Measurements from ENCODE around the gene SOX6. TPM values are rescaled to one million over a fixed set of nuclear protein-coding genes. Genes with fewer than 3 reads are reported as not detected.
"Not testable (repeated sequence)": the region's sequence is repeated elsewhere in the genome, so short reads cannot be mapped to it uniquely, and the experiment has no call there.

Gene SOX6
- total RNA-seq, 1 donor from 2014 or later: 1.4 TPM

DNA sequence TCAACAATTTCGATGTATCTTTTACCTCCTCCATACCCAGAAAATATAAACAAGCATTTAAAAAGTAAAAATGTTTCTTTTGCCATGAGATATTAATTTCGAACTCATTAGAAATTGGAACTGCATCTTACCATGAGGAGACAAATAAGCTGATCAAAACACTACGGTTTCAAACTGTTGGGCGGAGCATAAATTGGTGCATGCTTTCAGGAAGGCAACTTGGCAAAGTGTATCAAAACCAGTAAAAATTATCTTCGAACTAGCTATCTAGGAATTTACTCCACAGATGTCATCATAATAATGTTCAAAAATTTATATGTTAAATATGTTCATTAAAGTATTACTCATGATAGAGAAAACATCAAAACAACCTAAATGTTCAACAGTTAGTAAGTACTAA is 21.4 kb upstream of the SOX6 start:
- Mint-ChIP-seq H3K27me3 (ENCODE audit: unreplicated experiment) (no peaks in the 10 kb centered on the region), H3K4me3 (ENCODE audit: unreplicated experiment) (no peak overlapping the region), H3K4me1 (ENCODE audit: low read depth, unreplicated experiment) (no peaks in the 10 kb centered on the region), H3K36me3 (ENCODE audit: unreplicated experiment) (no peaks in the 10 kb centered on the region), H3K9me3 (ENCODE audit: unreplicated experiment) (no peaks in the 10 kb centered on the region), H3K27ac (ENCODE audit: unreplicated experiment) (no peak overlapping the region)
- DNase-seq: no peak
- TF ChIP-seq, protein P1, sequence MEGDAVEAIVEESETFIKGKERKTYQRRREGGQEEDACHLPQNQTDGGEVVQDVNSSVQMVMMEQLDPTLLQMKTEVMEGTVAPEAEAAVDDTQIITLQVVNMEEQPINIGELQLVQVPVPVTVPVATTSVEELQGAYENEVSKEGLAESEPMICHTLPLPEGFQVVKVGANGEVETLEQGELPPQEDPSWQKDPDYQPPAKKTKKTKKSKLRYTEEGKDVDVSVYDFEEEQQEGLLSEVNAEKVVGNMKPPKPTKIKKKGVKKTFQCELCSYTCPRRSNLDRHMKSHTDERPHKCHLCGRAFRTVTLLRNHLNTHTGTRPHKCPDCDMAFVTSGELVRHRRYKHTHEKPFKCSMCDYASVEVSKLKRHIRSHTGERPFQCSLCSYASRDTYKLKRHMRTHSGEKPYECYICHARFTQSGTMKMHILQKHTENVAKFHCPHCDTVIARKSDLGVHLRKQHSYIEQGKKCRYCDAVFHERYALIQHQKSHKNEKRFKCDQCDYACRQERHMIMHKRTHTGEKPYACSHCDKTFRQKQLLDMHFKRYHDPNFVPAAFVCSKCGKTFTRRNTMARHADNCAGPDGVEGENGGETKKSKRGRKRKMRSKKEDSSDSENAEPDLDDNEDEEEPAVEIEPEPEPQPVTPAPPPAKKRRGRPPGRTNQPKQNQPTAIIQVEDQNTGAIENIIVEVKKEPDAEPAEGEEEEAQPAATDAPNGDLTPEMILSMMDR (IDR thresholded peaks at IDR 0.05; ENCODE audit: partially characterized antibody, unreplicated experiment): no peak

GRCh38 chr11:16375664-16376063 is 19.3 kb upstream of the SOX6 start:
- H3K4me1 Mint-ChIP-seq (ENCODE audit: low read depth, unreplicated experiment); H3K36me3 Mint-ChIP-seq (ENCODE audit: unreplicated experiment); DNase-seq; H3K27ac Mint-ChIP-seq (ENCODE audit: unreplicated experiment); H3K4me3 Mint-ChIP-seq (ENCODE audit: unreplicated experiment); H3K9me3 Mint-ChIP-seq (ENCODE audit: unreplicated experiment); H3K27me3 Mint-ChIP-seq (ENCODE audit: unreplicated experiment): not testable (repeated sequence)

- TF ChIP-seq, protein P1 (IDR thresholded peaks at IDR 0.05; ENCODE audit: partially characterized antibody, unreplicated experiment): no peak
- Mint-ChIP-seq H3K27ac (ENCODE audit: unreplicated experiment) (no peak overlapping the region), H3K4me1 (ENCODE audit: low read depth, unreplicated experiment) (no peaks in the 10 kb centered on the region), H3K27me3 (ENCODE audit: unreplicated experiment) (no peaks in the 10 kb centered on the region), H3K36me3 (ENCODE audit: unreplicated experiment) (no peaks in the 10 kb centered on the region), H3K9me3 (ENCODE audit: unreplicated experiment) (no peaks in the 10 kb centered on the region), H3K4me3 (ENCODE audit: unreplicated experiment) (no peak overlapping the region)
- DNase-seq: no peak
Observed at GRCh38 chr11:16373768-16374167, 17.4 kb upstream of the SOX6 start.

GRCh38 chr11:16372355-16372754 is 16.0 kb upstream of the SOX6 start:
- TF ChIP-seq, protein P1 (IDR thresholded peaks at IDR 0.05; ENCODE audit: partially characterized antibody, unreplicated experiment): no peak
- no peaks in the 10 kb centered on the region for H3K9me3 Mint-ChIP-seq (ENCODE audit: unreplicated experiment)

GRCh38 chr11:16367252-16367651 is 10.9 kb upstream of the SOX6 start:
- no peak overlapping the region for H3K27ac Mint-ChIP-seq (ENCODE audit: unreplicated experiment)
- DNase-seq: no peak
- TF ChIP-seq, protein P1 (IDR thresholded peaks at IDR 0.05; ENCODE audit: partially characterized antibody, unreplicated experiment): no peak
- no peaks in the 10 kb centered on the region for H3K9me3 Mint-ChIP-seq (ENCODE audit: unreplicated experiment)
- H3K36me3 Mint-ChIP-seq (ENCODE audit: unreplicated experiment): no peaks in the 10 kb centered on the region
- H3K27me3 Mint-ChIP-seq (ENCODE audit: unreplicated experiment): no peaks in the 10 kb centered on the region
- no peak overlapping the region for H3K4me3 Mint-ChIP-seq (ENCODE audit: unreplicated experiment)
- no peaks in the 10 kb centered on the region for H3K4me1 Mint-ChIP-seq (ENCODE audit: low read depth, unreplicated experiment)

More at GRCh38 chr11:16372355-16372754, 16.0 kb upstream of the SOX6 start:
- no peaks in the 10 kb centered on the region for H3K4me1 Mint-ChIP-seq (ENCODE audit: low read depth, unreplicated experiment)
- no peak overlapping the region for H3K27ac Mint-ChIP-seq (ENCODE audit: unreplicated experiment)
- no peaks in the 10 kb centered on the region for H3K27me3 Mint-ChIP-seq (ENCODE audit: unreplicated experiment)
- no peak overlapping the region for H3K4me3 Mint-ChIP-seq (ENCODE audit: unreplicated experiment)
- H3K36me3 Mint-ChIP-seq (ENCODE audit: unreplicated experiment): no peaks in the 10 kb centered on the region
- DNase-seq: no peak
